Measurements from ENCODE around the gene PRKCD. TPM values are rescaled to one million over a fixed set of nuclear protein-coding genes. Genes with fewer than 3 reads are reported as not detected.

PRKCD gene
- total RNA-seq, 1 donor from 2014 or later: 3.9 TPM

- peak; percentile 62 for DNase-seq (ENCODE audit: low read depth)
- peaks cover 9% of the 10 kb centered on the region for H3K36me3 ChIP-seq (ENCODE audit: control insufficient read depth, insufficient read depth, low read length)
- no peaks in the 10 kb centered on the region for H3K27me3 ChIP-seq (ENCODE audit: control insufficient read depth, insufficient read depth, low read length)
- no peak overlapping the region for H3K4me3 ChIP-seq (ENCODE audit: low read depth, low read length)
- no peak for FAIRE-seq
- no peak for TF ChIP-seq CTCF (IDR thresholded peaks at IDR 0.05; ENCODE audit: insufficient read depth, low read length, severe bottlenecking)
Measured at GRCh38 chr3:53164911-53165310, 3.9 kb downstream of the PRKCD start.

- no peak for TF ChIP-seq CTCF (IDR thresholded peaks at IDR 0.05; ENCODE audit: insufficient read depth, low read length, severe bottlenecking)
- H3K4me3 ChIP-seq (ENCODE audit: low read depth, low read length): no peak overlapping the region
- peaks cover 13% of the 10 kb centered on the region for H3K36me3 ChIP-seq (ENCODE audit: control insufficient read depth, insufficient read depth, low read length)
- FAIRE-seq (no peak), DNase-seq (ENCODE audit: low read depth) (no peak)
- no peaks in the 10 kb centered on the region for H3K27me3 ChIP-seq (ENCODE audit: control insufficient read depth, insufficient read depth, low read length)
Measured at GRCh38 chr3:53166206-53166605, 5.2 kb downstream of the PRKCD start.

DNA sequence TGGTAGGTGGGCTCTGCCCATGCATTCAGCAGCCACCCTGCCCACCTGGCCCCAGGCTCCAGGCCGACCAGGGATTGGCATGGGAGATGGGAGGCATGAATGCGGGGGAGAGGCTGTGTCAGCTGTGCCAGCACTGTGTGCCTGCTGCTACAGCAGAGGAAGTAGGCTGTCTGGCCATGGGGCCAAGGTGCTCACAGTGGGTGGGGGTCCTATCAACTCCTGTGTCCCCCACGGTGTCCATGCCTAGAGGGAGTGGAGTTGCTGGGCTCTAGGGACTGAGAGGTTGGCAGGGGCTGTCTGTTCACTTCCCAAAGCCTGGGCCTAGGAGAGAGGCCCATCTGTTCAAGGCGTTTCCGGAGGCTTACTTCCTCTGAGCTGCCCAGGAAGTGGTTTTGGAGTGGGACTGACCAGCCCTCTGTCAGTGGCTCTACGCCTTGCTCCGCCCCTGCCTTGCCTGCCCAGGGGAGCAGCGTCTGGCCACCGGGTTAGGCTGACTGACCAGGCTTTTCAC lies 5.8 kb downstream of the PRKCD start:
- FAIRE-seq (no peak), DNase-seq (ENCODE audit: low read depth) (no peak)
- no peak for TF ChIP-seq CTCF (IDR thresholded peaks at IDR 0.05; ENCODE audit: insufficient read depth, low read length, severe bottlenecking)
- peaks cover 13% of the 10 kb centered on the region for H3K36me3 ChIP-seq (ENCODE audit: control insufficient read depth, insufficient read depth, low read length)
- no peaks in the 10 kb centered on the region for H3K27me3 ChIP-seq (ENCODE audit: control insufficient read depth, insufficient read depth, low read length)
- H3K4me3 ChIP-seq (ENCODE audit: low read depth, low read length): no peak overlapping the region

GRCh38 chr3:53167418-53168174 lies 6.6 kb downstream of the PRKCD start:
- H3K4me3 ChIP-seq (ENCODE audit: low read depth, low read length): no peak overlapping the region
- H3K36me3 ChIP-seq (ENCODE audit: control insufficient read depth, insufficient read depth, low read length): peaks cover 15% of the 10 kb centered on the region
- no peak for FAIRE-seq
- no peak for DNase-seq (ENCODE audit: low read depth)
- no peak for TF ChIP-seq CTCF (IDR thresholded peaks at IDR 0.05; ENCODE audit: insufficient read depth, low read length, severe bottlenecking)
- no peaks in the 10 kb centered on the region for H3K27me3 ChIP-seq (ENCODE audit: control insufficient read depth, insufficient read depth, low read length)

DNA sequence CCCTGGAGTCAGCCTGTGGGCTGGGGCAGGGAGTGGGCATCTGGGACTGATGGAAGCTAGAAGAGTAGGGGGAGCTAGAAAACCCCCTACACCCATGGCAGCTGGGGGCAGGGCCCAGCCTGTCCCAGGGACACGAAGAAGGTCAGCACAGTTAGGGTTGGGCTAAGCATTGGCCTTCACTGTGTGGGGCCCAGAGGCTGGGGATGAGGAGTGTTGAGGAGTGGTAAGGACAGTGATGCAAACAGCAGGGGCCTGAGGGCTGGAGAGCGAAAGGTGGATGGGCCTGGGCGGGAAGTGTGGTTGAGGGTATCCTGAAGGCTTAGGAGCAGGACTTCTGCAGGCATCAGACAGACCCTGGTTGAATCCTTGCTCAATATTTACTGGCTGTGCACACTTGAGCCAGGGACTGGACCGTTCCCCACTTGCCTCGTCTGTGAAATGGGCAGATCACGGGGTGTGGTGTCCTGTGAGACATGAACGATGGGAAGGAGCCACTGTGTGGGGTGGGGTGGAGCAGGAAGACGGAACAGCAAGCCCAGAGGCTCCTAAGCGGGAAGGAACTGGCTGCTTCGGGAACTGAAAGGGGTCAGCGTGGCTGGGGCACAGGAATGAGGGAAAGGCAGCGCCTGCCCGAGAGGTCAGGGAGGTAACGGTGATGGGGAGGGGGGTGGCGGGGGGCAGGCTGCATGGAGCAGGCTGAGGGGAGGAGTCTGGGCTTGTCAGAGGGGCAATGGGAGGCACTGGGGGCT lies 7.3 kb downstream of the PRKCD start:
- DNase-seq (ENCODE audit: low read depth): no peak
- Histone ChIP-seq H3K36me3 (ENCODE audit: control insufficient read depth, insufficient read depth, low read length) (peaks cover 15% of the 10 kb centered on the region), H3K4me3 (ENCODE audit: low read depth, low read length) (no peak overlapping the region), H3K27me3 (ENCODE audit: control insufficient read depth, insufficient read depth, low read length) (no peaks in the 10 kb centered on the region)
- TF ChIP-seq CTCF (IDR thresholded peaks at IDR 0.05; ENCODE audit: insufficient read depth, low read length, severe bottlenecking): no peak
- FAIRE-seq: peak; percentile 28

Data from bronchial epithelial cell (primary cell).